ENCODE measurements around the gene ADAMTS9. TPM values are rescaled to one million over a fixed set of nuclear protein-coding genes. Genes with fewer than 3 reads are reported as not detected.

ADAMTS9 gene
- total and polyA plus RNA-seq, 9 of the 15 experiments (the other 6 are each of a cell fraction or from before 2014, with no cell fraction given), result 0.05 to 0.32 (median 0.13) TPM; not detected in 2

- DNase-seq (ENCODE audit: extremely low read depth in 1 of 4, low spot score in 3 of 4) (no peak), ATAC-seq (no peak), FAIRE-seq (no peak)
- Histone ChIP-seq H3K27ac (ENCODE audit: extremely low read depth, low read depth, low read length) (no peak overlapping the region), H3K4me3 (no peak overlapping the region), H3K79me2 (ENCODE audit: control insufficient read depth, insufficient read depth, low read length) (no peaks in the 10 kb centered on the region), H3K9ac (ENCODE audit: insufficient read depth in 1 of 2, low read depth in 2 of 2, low read length in 2 of 2) (no peak overlapping the region), H3K36me3 (ENCODE audit: control insufficient read depth, insufficient read depth, low read length) (no peaks in the 10 kb centered on the region), H2AFZ (ENCODE audit: low read depth, low read length) (no peak overlapping the region), H4K20me1 (replicated peaks; ENCODE audit: control insufficient read depth, insufficient read depth, low read length) (no peaks in the 10 kb centered on the region), H3K27me3 (ENCODE audit: control insufficient read depth in 2 of 2, insufficient read depth in 2 of 2, low read length in 2 of 2) (no peaks in the 10 kb centered on the region), H3K9me3 (replicated peaks; ENCODE audit: control insufficient read depth, insufficient read depth, low read depth, low read length) (no peaks in the 10 kb centered on the region), H3K4me2 (ENCODE audit: insufficient read depth, low read length) (no peak overlapping the region), H3K4me1 (replicated peaks in 1 of 2; ENCODE audit: control insufficient read depth in 2 of 2, insufficient read depth in 2 of 2, low read length in 2 of 2) (no peaks in the 10 kb centered on the region), H3K9me1 (ENCODE audit: control insufficient read depth, insufficient read depth, low read length) (no peaks in the 10 kb centered on the region)
- WGBS (ENCODE audit: insufficient coverage, low coverage, missing lambda C conversion rate), result 0% methylated on average over 2 of the region's 2 CpGs
- intact Hi-C loops (cut with micrococcal nuclease), result loop anchor here (10.0 kb wide), 1 partner anchor 1859 kb away; no protein-coding TSS in a partner anchor
- BruUV-seq (replicated peaks), result no TSS peak
- ChIA-PET CTCF (ENCODE audit: low intra/inter-chr PET ratio) (interaction anchor here (1.6 kb wide), 2 partner anchors 451 to 452 kb away, joined by 6 to 7 read pairs; no protein-coding TSS in a partner anchor), POLR2A (no interaction called here)
- in situ Hi-C loops (cut with MboI), result loop anchor here (5.0 kb wide), 1 partner anchor 456 kb away; no protein-coding TSS in a partner anchor
- TF ChIP-seq MYNN (IDR thresholded peaks at IDR 0.05) (no peak), MYNN (CRISPR knock-in tag; IDR thresholded peaks at IDR 0.05) (no peak), ETV6 (IDR thresholded peaks at IDR 0.05; ENCODE audit: borderline replicate concordance in 1 of 2, low read depth in 2 of 2, low read length in 1 of 2) (no peak), ETV6 (CRISPR knock-in tag; IDR thresholded peaks at IDR 0.05; ENCODE audit: borderline replicate concordance) (no peak), VEZF1 (CRISPR knock-in tag; IDR thresholded peaks at IDR 0.05) (no peak), DMBX1 (CRISPR knock-in tag; IDR thresholded peaks at IDR 0.05; ENCODE audit: borderline replicate concordance) (no peak), PRDM10 (IDR thresholded peaks at IDR 0.05; ENCODE audit: partially characterized antibody) (no peak), ZBTB5 (IDR thresholded peaks at IDR 0.05) (no peak), RBM25 (IDR thresholded peaks at IDR 0.05; ENCODE audit: low read depth, low read length, severe bottlenecking) (no peak), HIVEP1 (CRISPR knock-in tag; IDR thresholded peaks at IDR 0.05) (no peak), ZNF197 (CRISPR knock-in tag; IDR thresholded peaks at IDR 0.05; ENCODE audit: low read depth) (no peak), POLR2A (conservative IDR thresholded peaks at IDR 0.05) (no peak), RFX1 (IDR thresholded peaks at IDR 0.05) (no peak)
Observed at GRCh38 chr3:64483467-64483866, 204.3 kb downstream of the ADAMTS9 start.

Data from K562 (cell line).